ENCODE results near the gene OR51B2.
A peak's percentile ranks its signal among the peaks of the same experiment; 100 is the strongest.

OR51B2 gene

DNA sequence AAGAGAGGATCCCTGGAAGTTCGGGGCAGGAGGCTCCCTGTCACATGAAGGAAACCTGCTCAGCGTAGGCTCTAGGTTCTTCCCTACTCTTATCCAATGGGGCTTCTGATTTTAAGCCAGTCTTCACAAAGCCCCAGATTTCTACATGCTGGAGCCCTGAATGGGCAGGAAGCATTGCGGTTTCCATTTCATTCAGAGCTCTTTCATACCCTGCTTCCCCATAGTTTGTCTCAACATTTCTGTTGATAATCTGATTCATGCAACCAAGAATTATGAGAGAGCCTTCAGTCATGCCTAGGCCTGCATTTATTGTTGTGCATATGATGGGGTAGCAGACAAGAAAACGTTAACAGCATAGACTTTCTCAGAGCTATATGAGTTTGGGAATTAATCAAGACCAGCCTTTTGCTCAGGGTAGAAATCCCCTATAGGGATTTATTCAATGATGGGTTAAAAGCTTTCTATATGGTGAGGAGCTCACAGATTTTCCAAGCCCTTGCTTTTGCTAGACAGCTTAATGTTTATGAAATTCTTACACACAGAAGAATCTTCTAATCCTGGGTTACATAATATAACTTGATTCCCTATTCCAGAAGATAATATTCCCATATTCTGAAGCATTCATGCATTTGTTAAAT, 38.3 kb downstream of the OR51B2 start:
- FAIRE-seq = no peak
- DNase-seq (ENCODE audit: extremely low spot score, insufficient read length, low read depth) = no peak

DNA sequence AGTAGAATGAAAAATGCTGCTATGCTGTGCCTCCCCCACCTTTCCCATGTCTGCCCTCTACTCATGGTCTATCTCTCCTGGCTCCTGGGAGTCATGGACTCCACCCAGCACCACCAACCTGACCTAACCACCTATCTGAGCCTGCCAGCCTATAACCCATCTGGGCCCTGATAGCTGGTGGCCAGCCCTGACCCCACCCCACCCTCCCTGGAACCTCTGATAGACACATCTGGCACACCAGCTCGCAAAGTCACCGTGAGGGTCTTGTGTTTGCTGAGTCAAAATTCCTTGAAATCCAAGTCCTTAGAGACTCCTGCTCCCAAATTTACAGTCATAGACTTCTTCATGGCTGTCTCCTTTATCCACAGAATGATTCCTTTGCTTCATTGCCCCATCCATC, 39.5 kb downstream of the OR51B2 start:
- DNase-seq (ENCODE audit: extremely low spot score, insufficient read length, low read depth) = no peak
- no peak for FAIRE-seq

DNA sequence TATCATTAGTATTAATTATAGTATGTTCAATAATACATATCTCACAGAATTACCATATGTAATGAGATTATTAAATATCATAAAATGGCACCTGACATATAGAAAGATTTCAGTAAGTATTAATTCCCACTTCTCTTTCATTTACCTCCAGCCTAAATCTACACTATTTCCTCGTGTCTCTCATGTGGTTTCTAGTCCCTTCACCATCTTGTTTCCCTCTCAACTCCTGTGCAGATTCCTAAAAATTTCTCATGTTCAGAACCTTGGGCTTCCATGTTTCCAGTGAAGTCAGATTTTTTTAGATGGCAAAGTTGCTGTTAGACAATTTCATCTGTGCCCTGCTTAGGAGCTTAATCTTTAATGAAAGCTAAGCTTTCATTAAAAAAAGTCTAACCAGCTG, 40.2 kb downstream of the OR51B2 start:
- no peak for FAIRE-seq

DNA sequence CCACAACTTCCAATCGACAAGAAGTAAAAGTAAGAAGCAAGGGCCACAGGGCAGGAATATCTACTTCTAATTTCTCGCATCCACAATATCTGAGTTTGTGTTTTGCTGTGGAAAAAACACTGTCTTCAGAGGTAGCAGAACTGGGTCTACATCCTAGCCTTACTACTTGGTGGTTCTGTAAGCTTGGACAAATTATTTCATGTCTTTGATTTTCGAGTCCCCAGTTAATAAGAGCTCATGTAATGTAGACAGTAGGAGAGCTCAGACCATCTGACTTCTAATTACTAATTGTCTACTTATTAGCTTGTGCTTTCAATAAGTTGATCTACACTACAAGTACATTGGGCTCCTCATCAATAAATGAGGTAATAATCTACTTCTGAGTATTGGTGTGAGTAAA, 41.0 kb downstream of the OR51B2 start:
- no peak for DNase-seq (ENCODE audit: extremely low spot score, insufficient read length, low read depth)
- FAIRE-seq = no peak

More for the DNA sequence above, 40.2 kb downstream of the OR51B2 start:
- DNase-seq (ENCODE audit: extremely low spot score, insufficient read length, low read depth) = no peak

DNA sequence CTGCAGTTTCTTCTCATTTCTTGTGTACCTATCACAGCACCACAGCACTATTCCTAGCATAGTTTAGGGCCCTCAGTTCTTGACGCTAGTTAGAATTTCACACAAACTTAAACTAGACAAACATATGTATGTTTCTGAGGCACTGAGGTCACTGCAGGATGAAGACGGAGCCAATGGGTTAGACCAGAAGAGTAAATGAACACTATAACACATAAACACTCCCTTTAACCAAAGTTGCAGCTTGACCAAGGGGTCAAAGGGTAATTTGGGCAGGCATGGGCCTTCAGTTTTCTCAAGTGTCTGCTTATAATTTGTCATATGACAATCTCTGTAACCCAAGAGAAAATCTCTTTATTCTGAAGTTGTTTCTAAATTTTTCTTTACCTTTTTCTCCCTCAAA, 41.5 kb downstream of the OR51B2 start:
- DNase-seq (ENCODE audit: extremely low spot score, insufficient read length, low read depth) (no peak), FAIRE-seq (no peak)

DNA sequence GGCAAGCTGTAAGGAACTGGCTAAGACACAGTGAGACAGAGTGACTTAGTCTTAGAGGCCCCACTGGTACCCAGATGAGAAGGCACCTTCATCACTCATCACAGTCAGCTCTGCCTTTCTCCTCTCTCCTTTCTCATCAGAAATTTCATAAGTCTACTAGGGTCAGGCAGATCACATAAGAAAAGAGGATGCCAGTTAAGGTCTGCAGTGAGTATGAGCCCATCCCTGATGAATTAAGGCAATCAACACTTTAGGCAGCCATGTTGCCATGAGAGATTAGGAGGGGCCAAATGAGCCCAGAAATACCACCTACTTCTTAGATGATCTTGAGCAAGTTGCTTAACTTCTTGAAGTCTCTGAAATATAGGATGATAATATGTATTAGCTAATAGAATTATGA, 42.5 kb downstream of the OR51B2 start:
- no peak for DNase-seq (ENCODE audit: extremely low spot score, insufficient read length, low read depth)
- FAIRE-seq = no peak

DNA sequence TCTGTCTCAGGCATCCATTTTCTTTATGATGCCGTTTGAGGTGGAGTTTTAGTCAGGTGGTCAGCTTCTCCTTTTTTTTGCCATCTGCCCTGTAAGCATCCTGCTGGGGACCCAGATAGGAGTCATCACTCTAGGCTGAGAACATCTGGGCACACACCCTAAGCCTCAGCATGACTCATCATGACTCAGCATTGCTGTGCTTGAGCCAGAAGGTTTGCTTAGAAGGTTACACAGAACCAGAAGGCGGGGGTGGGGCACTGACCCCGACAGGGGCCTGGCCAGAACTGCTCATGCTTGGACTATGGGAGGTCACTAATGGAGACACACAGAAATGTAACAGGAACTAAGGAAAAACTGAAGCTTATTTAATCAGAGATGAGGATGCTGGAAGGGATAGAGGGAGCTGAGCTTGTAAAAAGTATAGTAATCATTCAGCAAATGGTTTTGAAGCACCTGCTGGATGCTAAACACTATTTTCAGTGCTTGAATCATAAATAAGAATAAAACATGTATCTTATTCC, 43.5 kb downstream of the OR51B2 start:
- FAIRE-seq = peak; percentile 86
- peak; percentile 39 for DNase-seq (ENCODE audit: extremely low spot score, insufficient read length, low read depth)

DNA sequence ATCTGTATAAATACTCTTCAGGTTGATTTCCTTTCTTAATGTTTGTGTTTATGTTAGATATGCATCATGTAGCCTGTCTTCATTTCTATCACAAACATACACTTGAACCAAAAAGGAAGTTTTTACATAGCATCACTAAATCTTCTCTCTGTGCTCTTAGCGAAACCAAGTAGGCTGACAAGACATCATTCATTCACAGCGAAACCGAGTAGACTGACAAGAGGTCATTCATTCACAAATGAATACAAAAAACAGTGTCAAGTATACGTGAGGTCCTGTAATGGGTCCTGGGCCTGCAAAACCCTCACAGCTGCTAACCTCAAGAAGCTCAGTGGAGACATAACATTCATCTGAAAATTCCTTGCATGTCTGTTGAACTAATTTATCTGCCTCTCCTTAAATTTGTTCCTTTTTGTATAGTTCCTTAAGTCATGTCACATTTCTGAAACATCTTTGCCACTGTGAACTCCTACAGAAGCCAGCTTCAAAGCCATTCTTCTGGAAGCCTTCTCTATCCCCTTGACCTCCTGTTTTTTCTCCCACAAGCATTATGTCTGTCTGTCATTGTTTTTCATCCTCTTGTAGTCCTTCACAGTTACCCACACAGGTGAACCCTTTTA, 44.5 kb downstream of the OR51B2 start:
- DNase-seq (ENCODE audit: extremely low spot score, insufficient read length, low read depth) (no peak), FAIRE-seq (no peak)

DNA sequence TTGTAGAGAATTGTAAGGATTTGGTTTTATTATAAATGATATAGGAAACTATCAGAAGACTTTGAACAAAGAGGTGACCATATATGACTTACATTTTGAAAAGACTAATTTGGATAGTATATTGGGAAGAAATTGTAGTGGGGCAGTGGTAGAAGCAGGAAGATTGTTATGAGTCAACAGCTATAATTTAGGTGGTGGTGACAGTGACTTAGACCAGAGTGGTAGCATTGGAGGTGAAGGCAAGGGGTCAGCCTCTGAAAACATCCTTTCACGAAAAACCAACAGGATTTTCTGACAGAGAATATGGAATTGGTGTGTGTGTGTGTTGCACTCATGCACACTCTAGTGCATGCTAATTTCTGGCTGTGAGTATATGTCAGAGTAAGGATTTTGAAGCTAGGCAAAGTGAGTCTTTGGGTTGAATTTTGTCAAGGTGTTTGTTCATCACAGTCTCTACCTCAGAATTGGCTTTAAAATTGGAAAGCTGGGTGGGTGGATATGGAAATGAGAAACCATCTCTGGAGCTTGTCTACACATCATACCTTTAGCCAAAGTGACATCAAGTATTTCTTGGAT, 46.2 kb downstream of the OR51B2 start:
- no peak for FAIRE-seq

DNA sequence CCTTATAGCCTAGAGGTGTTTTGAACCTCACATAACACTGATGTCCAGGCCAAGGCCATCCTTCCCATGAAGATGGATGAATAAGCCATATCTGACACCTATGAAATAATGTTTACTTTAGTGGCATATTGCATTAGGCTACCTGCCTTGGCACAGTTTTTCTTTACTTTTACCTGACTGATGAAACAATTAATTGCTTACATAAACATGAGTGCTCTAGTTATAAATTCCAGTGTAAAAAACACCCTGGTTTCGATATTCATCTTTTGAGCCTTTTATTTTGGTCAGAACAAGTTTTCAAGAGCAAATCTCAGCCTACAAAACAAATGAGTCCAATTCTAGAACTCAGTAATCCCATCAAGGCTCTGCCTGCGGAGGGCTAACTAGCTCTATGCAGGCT, 47.4 kb downstream of the OR51B2 start:
- no peak for FAIRE-seq
- DNase-seq (ENCODE audit: extremely low spot score, insufficient read length, low read depth) = no peak

More for the DNA sequence above, 46.2 kb downstream of the OR51B2 start:
- DNase-seq (ENCODE audit: extremely low spot score, insufficient read length, low read depth) = no peak

DNA sequence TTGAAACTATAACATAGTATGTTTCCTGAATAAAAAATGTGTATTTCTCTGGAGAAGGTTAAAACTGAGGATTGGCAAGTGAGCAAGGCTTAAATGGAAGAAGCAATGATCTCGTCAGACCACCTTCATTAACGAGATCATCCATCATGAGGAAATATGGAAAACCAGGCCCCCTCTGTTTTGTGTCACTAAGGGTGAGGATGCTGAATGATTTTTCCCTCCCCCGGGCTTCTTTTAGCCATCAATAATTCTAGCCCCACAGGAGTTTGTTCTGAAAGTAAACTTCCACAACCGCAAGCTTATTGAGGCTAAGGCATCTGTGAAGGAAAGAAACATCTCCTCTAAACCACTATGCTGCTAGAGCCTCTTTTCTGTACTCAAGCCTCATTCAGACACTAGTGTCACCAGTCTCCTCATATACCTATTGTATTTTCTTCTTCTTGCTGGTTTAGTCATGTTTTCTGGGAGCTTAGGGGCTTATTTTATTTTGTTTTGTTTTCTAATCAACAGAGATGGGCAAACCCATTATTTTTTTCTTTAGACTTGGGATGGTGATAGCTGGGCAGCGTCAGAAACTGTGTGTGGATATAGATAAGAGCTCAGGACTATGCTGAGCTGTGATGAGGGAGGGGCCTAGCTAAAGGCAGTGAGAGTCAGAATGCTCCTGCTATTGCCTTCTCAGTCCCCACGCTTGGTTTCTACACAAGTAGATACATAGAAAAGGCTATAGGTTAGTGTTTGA, 48.6 kb downstream of the OR51B2 start:
- no peak for FAIRE-seq
- DNase-seq (ENCODE audit: extremely low spot score, insufficient read length, low read depth) = no peak

DNA sequence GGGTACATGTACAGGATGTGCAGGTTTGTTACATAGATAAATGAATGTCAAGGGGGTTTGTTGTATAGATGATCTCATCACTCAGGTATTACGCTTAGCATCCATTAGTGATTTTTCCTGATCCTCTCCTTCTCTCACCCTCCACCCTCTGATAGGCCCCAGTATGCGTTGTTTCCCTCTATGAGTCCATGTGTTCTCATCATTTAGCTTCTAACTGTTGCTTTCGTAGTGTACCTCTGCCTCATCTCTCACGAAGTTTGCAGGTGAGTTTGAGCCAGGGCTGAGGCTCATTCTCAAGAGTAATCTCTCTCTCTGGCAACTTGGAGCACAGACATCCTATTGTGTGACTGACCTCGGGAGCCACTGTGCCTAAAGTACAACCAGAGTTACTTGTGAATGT, 49.7 kb downstream of the OR51B2 start:
- FAIRE-seq = no peak
- DNase-seq (ENCODE audit: extremely low spot score, insufficient read length, low read depth) = no peak
